ENCODE data around the gene KCNC4. TPM values are rescaled to one million over a fixed set of nuclear protein-coding genes. Genes with fewer than 3 reads are reported as not detected.

Gene KCNC4
- polyA plus RNA-seq, 2 of the 4 experiments (the other 2 are of a cell fraction): 1.1 to 2.4 TPM

GRCh38 chr1:110214454-110215404, 4.6 kb downstream of the KCNC4 start:
- ChIA-PET POLR2A (no interaction called here), CTCF (interaction anchor here (0.8 to 16.7 kb wide), 8 partner anchors 8 to 281 kb away, joined by 3 to 338 read pairs (median 8); partner anchors contain the start of gene PROK1)
- FAIRE-seq (no peak), ATAC-seq (no peak), DNase-seq (ENCODE audit: low read depth in 1 of 2, low spot score in 1 of 2) (no peak)
- Histone ChIP-seq H3K4me2 (no peak overlapping the region), H3K9me3 (no peaks in the 10 kb centered on the region), H3K4me1 (peaks cover 4% of the 10 kb centered on the region; the same call in 2 of the 3 replicates), H3K27ac (no peak overlapping the region), H3K4me3 (no peak overlapping the region)
- TF ChIP-seq MYC (IDR thresholded peaks at IDR 0.05; ENCODE audit: borderline replicate concordance, low read length) (no peak), HOXB13 (CRISPR knock-in tag; IDR thresholded peaks at IDR 0.05; ENCODE audit: low read depth) (no peak), EP300 (IDR thresholded peaks at IDR 0.05) (no peak), HES2 (IDR thresholded peaks at IDR 0.05) (no peak), ZNF302 (CRISPR knock-in tag; IDR thresholded peaks at IDR 0.05) (no peak), RAD21 (conservative IDR thresholded peaks at IDR 0.05 in 1 of 2, IDR thresholded peaks at IDR 0.05 in 1 of 2) (no peak), CHD4 (IDR thresholded peaks at IDR 0.05; ENCODE audit: borderline replicate concordance) (no peak), NR3C1 (IDR thresholded peaks at IDR 0.05) (no peak), CBX8 (IDR thresholded peaks at IDR 0.05) (no peak), FOSB (CRISPR knock-in tag; IDR thresholded peaks at IDR 0.05) (no peak), ZSCAN20 (CRISPR knock-in tag; IDR thresholded peaks at IDR 0.05) (no peak), REST (IDR thresholded peaks at IDR 0.05) (no peak), ZC3H11A (IDR thresholded peaks at IDR 0.05) (no peak), ESRRA (IDR thresholded peaks at IDR 0.05; ENCODE audit: borderline replicate concordance, low read length) (no peak), CBX2 (IDR thresholded peaks at IDR 0.05; ENCODE audit: borderline replicate concordance, low read depth) (no peak)
- TF ChIP-seq, protein P1, sequence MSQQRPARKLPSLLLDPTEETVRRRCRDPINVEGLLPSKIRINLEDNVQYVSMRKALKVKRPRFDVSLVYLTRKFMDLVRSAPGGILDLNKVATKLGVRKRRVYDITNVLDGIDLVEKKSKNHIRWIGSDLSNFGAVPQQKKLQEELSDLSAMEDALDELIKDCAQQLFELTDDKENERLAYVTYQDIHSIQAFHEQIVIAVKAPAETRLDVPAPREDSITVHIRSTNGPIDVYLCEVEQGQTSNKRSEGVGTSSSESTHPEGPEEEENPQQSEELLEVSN (IDR thresholded peaks at IDR 0.05; ENCODE audit: borderline replicate concordance, low read depth): no peak
- TF ChIP-seq, protein P2, sequence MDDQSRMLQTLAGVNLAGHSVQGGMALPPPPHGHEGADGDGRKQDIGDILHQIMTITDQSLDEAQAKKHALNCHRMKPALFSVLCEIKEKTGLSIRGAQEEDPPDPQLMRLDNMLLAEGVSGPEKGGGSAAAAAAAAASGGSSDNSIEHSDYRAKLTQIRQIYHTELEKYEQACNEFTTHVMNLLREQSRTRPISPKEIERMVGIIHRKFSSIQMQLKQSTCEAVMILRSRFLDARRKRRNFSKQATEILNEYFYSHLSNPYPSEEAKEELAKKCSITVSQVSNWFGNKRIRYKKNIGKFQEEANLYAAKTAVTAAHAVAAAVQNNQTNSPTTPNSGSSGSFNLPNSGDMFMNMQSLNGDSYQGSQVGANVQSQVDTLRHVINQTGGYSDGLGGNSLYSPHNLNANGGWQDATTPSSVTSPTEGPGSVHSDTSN (IDR thresholded peaks at IDR 0.05): no peak
- 86% methylated on average over 14 of the region's 16 CpGs for WGBS (ENCODE audit: missing lambda C conversion rate)

GRCh38 chr1:110215621-110216515, 5.8 kb downstream of the KCNC4 start:
- ChIA-PET POLR2A (no interaction called here), CTCF (interaction anchor here (1.0 to 2.3 kb wide), 5 partner anchors 9 to 280 kb away, joined by 3 to 13 read pairs (median 7); no protein-coding TSS in a partner anchor)
- H3K4me1 ChIP-seq: peaks cover 4% of the 10 kb centered on the region; the same call in 2 of the 3 replicates
- H3K9me3 ChIP-seq: no peaks in the 10 kb centered on the region
- WGBS (ENCODE audit: missing lambda C conversion rate): 91% methylated on average over 7 of the region's 7 CpGs
- FAIRE-seq (no peak), DNase-seq (ENCODE audit: low read depth in 1 of 2, low spot score in 1 of 2) (no peak), ATAC-seq (no peak)
- H3K27ac ChIP-seq: no peak overlapping the region
- no peak overlapping the region for H3K4me3 ChIP-seq
- H3K4me2 ChIP-seq: no peak overlapping the region
- no peak for TF ChIP-seq POLR2A (IDR thresholded peaks at IDR 0.05; ENCODE audit: low read length)
- TF ChIP-seq ZFP36 (IDR thresholded peaks at IDR 0.05; ENCODE audit: borderline replicate concordance, partially characterized antibody): no peak
- no peak for TF ChIP-seq SREBF2 (IDR thresholded peaks at IDR 0.05)
- TF ChIP-seq FOSL2 (IDR thresholded peaks at IDR 0.05): no peak
- TF ChIP-seq FOSL2 (CRISPR knock-in tag; IDR thresholded peaks at IDR 0.05): no peak
- TF ChIP-seq ZC3H11A (IDR thresholded peaks at IDR 0.05): no peak
- no peak for TF ChIP-seq PHF8 (IDR thresholded peaks at IDR 0.05; ENCODE audit: borderline replicate concordance, low read depth)
- TF ChIP-seq GATA3 (IDR thresholded peaks at IDR 0.05; ENCODE audit: borderline replicate concordance): no peak
- no peak for TF ChIP-seq USF2 (IDR thresholded peaks at IDR 0.05)
- TF ChIP-seq TFCP2L1 (CRISPR knock-in tag; IDR thresholded peaks at IDR 0.05): no peak
- TF ChIP-seq SMC3 (IDR thresholded peaks at IDR 0.05): no peak
- TF ChIP-seq, protein P2 (IDR thresholded peaks at IDR 0.05): no peak
- TF ChIP-seq EHMT2 (IDR thresholded peaks at IDR 0.05; ENCODE audit: low read depth): no peak

Data from A549 (cell line).